ENCODE results near the gene PSMD3.
"Not testable (repeated sequence)": the region's sequence is repeated elsewhere in the genome, so short reads cannot be mapped to it uniquely, and the experiment has no call there.

PSMD3 gene

DNA sequence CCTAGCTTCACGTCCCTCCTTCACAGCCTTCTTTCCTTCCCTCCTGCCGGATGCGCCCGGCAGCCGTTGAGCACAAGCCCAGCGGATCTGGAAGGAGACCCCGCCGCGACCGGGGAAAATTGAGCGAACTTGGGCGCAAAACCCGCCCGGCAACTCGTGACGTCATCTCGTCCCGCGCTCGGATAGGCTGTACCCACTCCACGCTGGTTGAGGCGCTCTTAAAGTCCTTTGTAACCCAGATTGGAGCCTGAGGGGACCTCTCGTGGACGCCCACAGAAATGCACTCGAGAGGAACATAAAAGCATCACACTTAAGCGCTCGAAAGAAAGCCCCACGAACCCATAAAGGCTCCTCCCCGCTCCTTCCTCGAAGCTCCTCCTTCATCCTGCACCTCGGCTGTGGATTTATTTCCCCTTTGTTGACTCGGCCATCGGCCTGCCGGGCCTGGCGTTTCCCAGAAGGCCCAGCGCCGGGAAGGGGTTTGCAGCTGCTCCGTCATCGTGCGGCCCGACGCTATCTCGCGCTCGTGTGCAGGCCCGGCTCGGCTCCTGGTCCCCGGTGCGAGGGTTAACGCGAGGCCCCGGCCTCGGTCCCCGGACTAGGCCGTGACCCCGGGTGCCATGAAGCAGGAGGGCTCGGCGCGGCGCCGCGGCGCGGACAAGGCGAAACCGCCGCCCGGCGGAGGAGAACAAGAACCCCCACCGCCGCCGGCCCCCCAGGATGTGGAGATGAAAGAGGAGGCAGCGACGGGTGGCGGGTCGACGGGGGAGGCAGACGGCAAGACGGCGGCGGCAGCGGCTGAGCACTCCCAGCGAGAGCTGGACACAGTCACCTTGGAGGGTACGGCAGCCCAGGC is at the start of gene PSMD3:
PSMD3 (plus strand) TSS at position 457 of the 856 bp plus-strand sequence; CDS start at position 621, 164 bp downstream.
- in situ Hi-C loops (cut with MboI; ENCODE audit: low sequenced_read_pairs) = no loop called here

GRCh38 chr17:39933912-39934311 is 46.7 kb upstream of the PSMD3 start:
- in situ Hi-C loops (cut with MboI; ENCODE audit: low sequenced_read_pairs) = no loop called here

DNA sequence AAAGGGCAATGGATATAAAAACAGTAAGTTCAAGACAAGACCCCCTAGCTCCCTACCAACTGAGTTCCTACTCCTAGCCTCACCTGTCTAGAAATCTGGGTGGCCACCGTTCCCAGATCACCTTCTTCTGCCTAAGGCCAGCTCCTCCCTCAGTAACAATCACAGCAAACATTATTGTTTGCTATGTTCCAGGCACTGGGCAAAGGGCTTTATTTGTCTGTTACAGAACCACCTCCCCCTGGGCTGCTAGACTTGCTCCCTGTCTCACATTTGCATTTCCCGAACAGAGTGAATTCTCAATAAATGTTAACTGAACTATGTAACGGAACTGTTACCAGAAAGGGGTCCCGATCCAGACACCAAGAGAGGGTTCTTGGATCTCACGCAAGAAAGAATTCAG is 46.3 kb upstream of the PSMD3 start:
- in situ Hi-C loops (cut with MboI; ENCODE audit: low sequenced_read_pairs) = no loop called here

DNA sequence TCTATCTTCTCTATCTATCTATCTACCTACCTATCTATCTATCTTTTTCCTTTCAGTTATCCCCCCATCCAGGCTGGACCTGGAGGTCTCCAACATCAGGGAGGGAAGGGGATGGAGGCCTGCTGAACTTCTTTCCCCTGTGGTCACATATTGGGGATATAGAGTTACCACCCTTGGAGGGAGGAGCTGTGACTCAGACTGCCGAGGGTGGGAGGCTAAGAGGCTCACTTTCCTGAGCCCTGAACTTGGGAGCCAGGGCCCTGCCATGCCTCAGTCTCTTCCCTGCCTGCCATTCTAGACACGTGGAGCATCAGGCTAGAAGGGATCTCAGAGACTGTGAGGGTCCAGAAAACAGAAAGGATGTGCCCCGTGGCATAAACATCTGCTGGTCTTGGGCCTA is 44.7 kb upstream of the PSMD3 start:
- in situ Hi-C loops (cut with MboI; ENCODE audit: low sequenced_read_pairs) = no loop called here

DNA sequence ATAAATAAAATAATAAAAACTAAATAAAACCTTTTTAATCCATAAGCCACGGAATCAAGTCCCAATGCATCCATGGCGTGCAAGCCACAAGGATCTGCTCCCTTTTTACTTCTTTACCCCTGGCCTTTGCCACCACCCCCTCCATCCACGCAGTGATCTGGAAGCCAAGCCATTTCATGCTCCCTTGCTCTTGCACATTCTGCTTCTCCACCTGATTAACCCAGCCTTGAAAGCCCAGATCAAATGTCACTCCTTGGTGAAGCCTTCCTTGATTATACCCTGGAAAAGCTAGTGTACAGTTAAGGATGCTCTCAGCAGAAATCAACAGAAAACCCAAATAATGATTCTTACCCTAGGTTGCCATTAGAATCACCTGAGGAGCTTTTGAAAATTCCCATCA is 43.2 kb upstream of the PSMD3 start:
- in situ Hi-C loops (cut with MboI; ENCODE audit: low sequenced_read_pairs) = no loop called here

DNA sequence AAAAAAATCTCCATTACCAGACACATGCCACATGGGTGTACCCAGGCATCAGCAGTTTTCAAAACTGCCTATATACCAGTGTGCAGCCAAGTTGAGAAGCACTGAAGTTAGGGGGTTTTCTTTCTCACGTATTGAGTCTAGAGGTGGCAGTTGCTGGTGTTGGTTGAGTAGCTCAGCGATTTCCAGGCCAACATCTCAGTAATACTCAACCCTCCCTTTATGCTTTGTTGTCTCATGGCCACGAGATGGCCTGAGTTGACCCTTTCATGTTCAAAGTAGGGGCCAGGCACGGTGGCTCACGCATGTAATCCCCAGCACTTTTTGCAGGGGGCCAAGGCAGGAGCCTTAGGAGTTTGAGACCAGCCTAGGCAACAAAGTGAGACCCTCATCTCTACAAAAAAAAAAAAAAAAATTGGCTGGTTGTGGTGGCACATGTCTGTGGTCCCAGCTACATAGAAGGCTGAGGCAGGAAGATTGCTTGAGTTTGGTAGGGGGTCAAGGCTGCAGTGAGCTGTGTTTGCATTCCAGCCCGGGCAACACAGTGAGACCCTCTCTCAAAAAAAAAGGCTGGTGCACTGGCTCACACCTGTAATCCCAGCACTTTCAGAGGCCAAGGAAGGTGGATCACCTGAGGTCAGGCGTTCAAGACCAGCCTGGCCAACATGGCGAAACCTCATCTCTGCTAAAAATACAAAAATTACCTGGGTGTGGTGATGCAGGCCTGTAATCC is 42.3 kb upstream of the PSMD3 start:
- in situ Hi-C loops (cut with MboI; ENCODE audit: low sequenced_read_pairs) = no loop called here

- in situ Hi-C loops (cut with MboI; ENCODE audit: low sequenced_read_pairs) = no loop called here
These were observed 41.5 kb upstream of the PSMD3 start for GRCh38 chr17:39939106-39939505.

GRCh38 chr17:39939588-39940419 is 40.8 kb upstream of the PSMD3 start:
- in situ Hi-C loops (cut with MboI; ENCODE audit: low sequenced_read_pairs) = no loop called here

DNA sequence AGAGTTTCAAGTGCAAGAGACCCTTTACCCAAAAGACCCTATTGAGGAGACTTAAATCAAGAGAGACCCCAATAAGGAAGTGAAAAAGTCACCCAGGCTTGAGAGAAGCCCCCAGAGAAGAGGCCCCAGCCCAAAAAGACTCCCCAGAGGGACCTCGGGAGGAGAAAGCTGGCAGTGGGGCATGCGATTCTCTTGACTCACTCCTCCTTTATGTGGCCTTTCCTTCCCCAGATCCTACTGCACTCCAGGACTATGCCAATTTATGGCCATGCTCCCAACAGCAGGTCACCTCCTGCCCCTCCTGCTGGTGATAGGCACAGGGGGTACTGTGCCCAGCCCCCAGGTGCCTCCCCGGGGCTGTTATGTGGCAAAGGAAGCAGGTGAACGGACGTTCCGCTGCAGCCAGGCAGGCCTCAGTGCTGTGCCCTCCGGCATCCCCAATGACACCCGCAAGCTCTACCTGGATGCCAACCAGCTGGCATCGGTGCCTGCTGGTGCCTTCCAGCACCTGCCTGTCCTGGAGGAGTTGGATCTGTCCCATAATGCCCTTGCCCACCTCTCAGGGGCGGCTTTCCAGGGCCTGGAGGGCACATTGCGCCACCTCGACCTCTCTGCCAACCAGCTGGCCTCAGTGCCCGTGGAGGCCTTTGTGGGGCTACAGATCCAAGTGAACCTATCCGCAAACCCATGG is 36.8 kb upstream of the PSMD3 start:
- in situ Hi-C loops (cut with MboI; ENCODE audit: low sequenced_read_pairs) = no loop called here

GRCh38 chr17:39944393-39944711 is 36.3 kb upstream of the PSMD3 start:
- in situ Hi-C loops (cut with MboI; ENCODE audit: low sequenced_read_pairs) = no loop called here

GRCh38 chr17:39946551-39947330 is 33.9 kb upstream of the PSMD3 start:
- in situ Hi-C loops (cut with MboI; ENCODE audit: low sequenced_read_pairs) = no loop called here

GRCh38 chr17:39948489-39948828 is 32.1 kb upstream of the PSMD3 start:
- in situ Hi-C loops (cut with MboI; ENCODE audit: low sequenced_read_pairs) = not testable (repeated sequence)

GRCh38 chr17:39949028-39949427 is 31.6 kb upstream of the PSMD3 start:
- in situ Hi-C loops (cut with MboI; ENCODE audit: low sequenced_read_pairs) = no loop called here

- in situ Hi-C loops (cut with MboI; ENCODE audit: low sequenced_read_pairs) = no loop called here
These were observed 29.7 kb upstream of the PSMD3 start for GRCh38 chr17:39950871-39951348.

GRCh38 chr17:39951924-39952679 is 28.5 kb upstream of the PSMD3 start:
- in situ Hi-C loops (cut with MboI; ENCODE audit: low sequenced_read_pairs) = no loop called here

DNA sequence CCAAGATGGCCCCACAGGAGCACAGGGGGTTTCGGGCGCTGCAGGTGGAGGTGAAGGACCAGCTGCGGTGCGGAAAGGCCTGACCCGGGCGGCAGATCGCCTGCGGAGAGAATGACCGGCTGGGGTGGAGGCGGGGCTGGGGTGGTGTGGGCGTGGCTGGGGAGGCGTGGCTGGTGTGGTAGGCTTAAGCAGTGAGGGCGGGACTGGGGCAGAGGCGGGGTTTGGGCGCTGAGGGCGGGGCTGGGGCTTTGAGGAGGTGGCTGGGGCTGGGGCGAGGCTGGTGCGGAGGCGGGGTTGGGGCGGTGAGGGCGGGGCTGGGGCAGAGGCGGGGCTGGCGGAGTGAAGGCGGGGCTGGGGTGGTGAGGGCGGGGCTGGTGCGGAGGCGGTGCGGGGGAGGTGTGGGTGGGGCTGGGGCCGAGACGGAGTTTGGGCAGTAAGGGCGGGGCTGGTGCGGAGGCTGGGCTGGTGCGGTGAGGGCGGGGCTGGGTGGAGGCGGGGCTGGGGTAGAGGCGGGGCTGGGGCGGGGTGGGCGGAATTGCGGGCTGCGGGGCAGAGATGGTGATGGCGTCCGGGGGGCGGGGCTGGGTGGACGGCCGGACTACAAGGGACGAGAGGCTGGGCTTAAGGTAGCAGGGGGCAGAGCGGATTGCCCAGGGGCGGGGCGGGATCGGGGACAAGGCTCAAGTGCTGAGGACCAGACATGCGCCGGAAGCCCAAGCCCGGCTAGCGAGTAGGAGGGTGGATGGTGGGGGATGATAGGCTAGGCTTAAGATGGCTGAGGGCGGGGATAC is 27.7 kb upstream of the PSMD3 start:
- in situ Hi-C loops (cut with MboI; ENCODE audit: low sequenced_read_pairs) = no loop called here

- in situ Hi-C loops (cut with MboI; ENCODE audit: low sequenced_read_pairs) = no loop called here
These were observed 27.1 kb upstream of the PSMD3 start for GRCh38 chr17:39953471-39953888.

- in situ Hi-C loops (cut with MboI; ENCODE audit: low sequenced_read_pairs) = no loop called here
These were observed 25.7 kb upstream of the PSMD3 start for GRCh38 chr17:39954876-39955275.
